NCI-H345 (cell line): ENCODE results near the gene EMC9.

Experiments used
- DNase-seq: peaks from one replicate; lab custom pipeline; 2025; lab: John Stamatoyannopoulos, UW

Gene EMC9

GRCh38 chr14:24149302-24149969 is 8.0 kb upstream of the EMC9 start:
- no peak for DNase-seq

GRCh38 chr14:24147761-24148428 is 6.5 kb upstream of the EMC9 start:
- no peak for DNase-seq

GRCh38 chr14:24146978-24147760 is 5.8 kb upstream of the EMC9 start, which contains the start of gene RNF31:
TSS of gene RNF31 (plus strand) at chr14:24147498. CDS start at chr14:24147699, 201 bp downstream.
- DNase-seq, result peak; percentile 99

- DNase-seq, result peak; percentile 98
These were observed 5.1 kb upstream of the EMC9 start, which contains the start of gene PSME2 for GRCh38 chr14:24146453-24146977. TSS of gene PSME2 (minus strand) at chr14:24146610. CDS start at chr14:24146581, 29 bp downstream.

- DNase-seq, result peak; percentile 42
These were observed 4.5 kb upstream of the EMC9 start for GRCh38 chr14:24145690-24146452.

GRCh38 chr14:24145219-24145618 is 3.8 kb upstream of the EMC9 start:
- DNase-seq, result no peak

- DNase-seq, result no peak
These were observed 3.1 kb upstream of the EMC9 start for GRCh38 chr14:24144451-24144850.

- no peak for DNase-seq
These were observed 2.1 kb upstream of the EMC9 start for GRCh38 chr14:24143511-24143910.

- DNase-seq, result peak; percentile 10
These were observed 2.0 kb downstream of the EMC9 start for GRCh38 chr14:24139272-24139934.

GRCh38 chr14:24138396-24139271 is 2.8 kb downstream of the EMC9 start:
- no peak for DNase-seq

- no peak for DNase-seq
These were observed 3.6 kb downstream of the EMC9 start for GRCh38 chr14:24137529-24138395.

GRCh38 chr14:24136684-24137528 is 4.5 kb downstream of the EMC9 start:
- DNase-seq, result no peak

- peak; percentile 94 for DNase-seq
These were observed 5.3 kb downstream of the EMC9 start, which contains the start of gene PSME1 for GRCh38 chr14:24135834-24136683. TSS of gene PSME1 (plus strand) at chr14:24136194. CDS start at chr14:24136263, 69 bp downstream.

GRCh38 chr14:24135584-24135833 is 5.9 kb downstream of the EMC9 start:
- no peak for DNase-seq

- no peak for DNase-seq
These were observed 7.7 kb downstream of the EMC9 start for GRCh38 chr14:24133735-24134134.

- no peak for DNase-seq
These were observed 8.4 kb downstream of the EMC9 start for GRCh38 chr14:24132976-24133375.

GRCh38 chr14:24132061-24132685 is 9.2 kb downstream of the EMC9 start:
- no peak for DNase-seq
